Stimulated activated naive CD4-positive, alpha-beta T cell treated with Interleukin-2 at 50 U/mL for 16 hours (primary cell): ENCODE results near the gene GPR160.
"Not testable (repeated sequence)": the region's sequence is repeated elsewhere in the genome, so short reads cannot be mapped to it uniquely, and the experiment has no call there.

Experiments used
- DNase-seq: peaks from one replicate; lab custom pipeline; 2025; lab: John Stamatoyannopoulos, UW

Gene GPR160

GRCh38 chr3:170111147-170111771, 73.5 kb downstream of the GPR160 start:
- no peak for DNase-seq

GRCh38 chr3:170114165-170114564, 76.4 kb downstream of the GPR160 start:
- DNase-seq, result not testable (repeated sequence)

GRCh38 chr3:170117134-170117533, 79.3 kb downstream of the GPR160 start:
- DNase-seq, result no peak

GRCh38 chr3:170128259-170128976, 90.6 kb downstream of the GPR160 start:
- DNase-seq, result no peak

GRCh38 chr3:170128977-170129431, 91.2 kb downstream of the GPR160 start:
- no peak for DNase-seq

GRCh38 chr3:170130532-170130931, 92.7 kb downstream of the GPR160 start:
- no peak for DNase-seq

GRCh38 chr3:170132335-170132734, 94.5 kb downstream of the GPR160 start:
- DNase-seq, result no peak
